Naive thymus-derived CD4-positive, alpha-beta T cell (primary cell): ENCODE results near the gene CD44. TPM values are rescaled to one million over a fixed set of nuclear protein-coding genes. Genes with fewer than 3 reads are reported as not detected.
A peak's percentile ranks its signal among the peaks of the same experiment; 100 is the strongest.

Source experiments
- ATAC-seq: fragments of 150-1000 bp; cut with Tn5 transposase; 2 replicates; pipeline ENCODE4 v1.10.0; 2021; ENCODE audit warnings: mild to moderate bottlenecking, moderate library complexity
- CTCF ChIA-PET: fragments of 350-600 bp; sonication (Branson Sonifier 250); formaldehyde crosslinking; loops from one replicate; lab custom pipeline; 2021; ENCODE audit warnings: antibody characterized with exemption; lab: Charles Lee
- POLR2A ChIA-PET: fragments of 350-600 bp; sonication (Branson Sonifier 250); formaldehyde crosslinking; loops from one replicate; lab custom pipeline; 2021; ENCODE audit warnings: antibody characterized with exemption, inconsistent platforms; lab: Charles Lee
- DNase-seq, 9 donors: peaks; one replicate each; pipeline versions ENCODE4 v3.0.0 to v3.0.0-alpha.2; 2020 to 2022; ENCODE audit warnings: mixed read lengths in 1 of 9
- H3K27ac ChIP-seq: one replicate; pipeline ENCODE4 v1.7.0; 2013; ENCODE audit warnings: mild to moderate bottlenecking, low read depth, low read length, moderate library complexity
- H3K27me3 ChIP-seq, 2 donors: one replicate each; pipeline ENCODE4 v1.7.0; 2013; ENCODE audit warnings: low read length in 2 of 2, mild to moderate bottlenecking in 2 of 2, moderate library complexity in 2 of 2; ENCODE audit not compliant: control insufficient read depth in 2 of 2, insufficient read depth in 2 of 2
- H3K36me3 ChIP-seq, 3 experiments: 1 replicate in 2 of 3; 2 replicates in 1 of 3; pipeline ENCODE4 v1.7.0; 2013; ENCODE audit warnings: low read length in 3 of 3, mild to moderate bottlenecking in 3 of 3, moderate library complexity in 1 of 3; ENCODE audit not compliant: insufficient read depth in 3 of 3, control insufficient read depth in 2 of 3
- H3K4me1 ChIP-seq, 2 donors: one replicate each; pipeline ENCODE4 v1.7.0; 2013; ENCODE audit warnings: low read length in 2 of 2, mild to moderate bottlenecking in 2 of 2, moderate library complexity in 1 of 2; ENCODE audit not compliant: control insufficient read depth in 2 of 2, insufficient read depth in 2 of 2
- H3K4me3 ChIP-seq: 2 replicates; pipeline ENCODE4 v1.7.0; 2013; ENCODE audit warnings: mild to moderate bottlenecking, low read length
- H3K9me3 ChIP-seq, 3 experiments: 1 replicate in 2 of 3; 2 replicates in 1 of 3; pipeline ENCODE4 v1.7.0; 2013; ENCODE audit warnings: low read length in 3 of 3; ENCODE audit not compliant: control insufficient read depth in 2 of 3
- H3K27ac Mint-ChIP-seq, 9 donors: one replicate each; pipeline ENCODE4 v1.8.0; 2020 to 2022; ENCODE audit warnings: mixed read lengths in 9 of 9, mild to moderate bottlenecking in 8 of 9, moderate library complexity in 5 of 9, inconsistent platforms in 2 of 9
- H3K27me3 Mint-ChIP-seq, 5 donors: one replicate each; pipeline ENCODE4 v1.8.0; 2021 to 2022; ENCODE audit warnings: mixed read lengths in 5 of 5, mild to moderate bottlenecking in 1 of 5
- H3K36me3 Mint-ChIP-seq, 5 donors: one replicate each; pipeline ENCODE4 v1.8.0; 2020 to 2022; ENCODE audit warnings: mixed read lengths in 5 of 5, mild to moderate bottlenecking in 3 of 5, inconsistent platforms in 1 of 5
- H3K4me1 Mint-ChIP-seq, 7 donors: one replicate each; pipeline ENCODE4 v1.8.0; 2020 to 2022; ENCODE audit warnings: mixed read lengths in 7 of 7, mild to moderate bottlenecking in 3 of 7, inconsistent platforms in 1 of 7
- H3K4me3 Mint-ChIP-seq, 10 donors: one replicate each; pipeline ENCODE4 v1.8.0; 2020 to 2022; ENCODE audit warnings: mild to moderate bottlenecking in 10 of 10, mixed read lengths in 10 of 10, moderate library complexity in 6 of 10, inconsistent platforms in 2 of 10
- H3K9me3 Mint-ChIP-seq, 11 donors: one replicate each; pipeline ENCODE4 v1.8.0; 2020 to 2022; ENCODE audit warnings: mixed read lengths in 11 of 11, mild to moderate bottlenecking in 4 of 11, inconsistent platforms in 1 of 11, moderate library complexity in 1 of 11
- intact Hi-C, 2 donors: fragments of 100-400 bp; cut with micrococcal nuclease; formaldehyde crosslinking; loops; one replicate each; pipeline ENCODE4 v1.15.1; 2023
- polyA plus RNA-seq, 2 donors: library from polyadenylated mRNA; unstranded; fragments of 300-500 nt; fragmentation: Illumina TruSeq; gene quantifications; one replicate each; pipeline ENCODE4 v1.2.3, GENCODE V29; 2021
- total RNA-seq, 6 experiments: library from RNA in 5 of 6; stranded (reverse) in 5 of 6; gene quantifications; 1 replicate in 5 of 6; 2 replicates in 1 of 6; pipeline ENCODE4 v1.2.3 and lab custom pipeline; 2021 to 2026

The CD44 gene
- total and polyA plus RNA-seq, 7 experiments from 2014 or later: 332 to 1,223 (median 755) TPM

DNA sequence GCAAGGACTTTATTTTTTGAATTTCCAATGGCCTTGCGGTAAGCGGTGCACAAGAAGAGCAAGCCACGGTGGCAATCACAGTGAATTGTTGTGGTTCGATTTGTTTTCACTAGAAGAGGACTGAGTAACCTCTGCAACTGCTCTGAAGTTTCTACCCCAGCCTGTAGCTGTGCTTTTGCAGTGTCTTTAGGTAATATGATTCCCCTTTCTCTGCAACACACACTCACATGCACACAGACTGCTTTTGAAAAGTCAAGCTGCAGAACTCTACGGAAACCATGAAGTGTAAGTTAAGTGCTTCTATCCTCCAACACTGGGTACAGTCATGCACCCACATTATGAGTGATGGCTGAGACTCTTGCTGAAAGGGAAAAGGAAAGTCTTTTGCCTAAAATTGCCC, 38.4 kb downstream of the CD44 start:
- peak; percentile 64 for ATAC-seq
- Histone ChIP-seq H3K36me3 (peaks cover 17 to 41% (median 27%) of the 10 kb centered on the region in 3 experiments), H3K4me1 (peaks cover 87 to 89% of the 10 kb centered on the region in 2 donors), H3K27ac (peak overlapping the region; percentile 65), H3K4me3 (no peak overlapping the region), H3K27me3 (no peaks in the 10 kb centered on the region), H3K9me3 (no peaks in the 10 kb centered on the region)
- H3K27ac Mint-ChIP-seq: peak overlapping the region; percentile 85 to 100 (median 94)
- peaks cover 0 to 6% (median 0%) of the 10 kb centered on the region in 11 donors for H3K9me3 Mint-ChIP-seq
- POLR2A ChIA-PET: interaction anchor here (1.0 to 12.6 kb wide), 15 partner anchors 13 to 217 kb away, joined by 3 to 354 read pairs (median 5); partner anchors contain the start of gene CD44
- no peaks in the 10 kb centered on the region for H3K27me3 Mint-ChIP-seq
- peaks cover 65 to 93% (median 91%) of the 10 kb centered on the region in 7 donors for H3K4me1 Mint-ChIP-seq
- intact Hi-C loops: loop anchor here (1.0 to 2.0 kb wide), 9 partner anchors 11 to 165 kb away; partner anchors contain the start of gene CD44 (in 1 of the 2)
- CTCF ChIA-PET: interaction anchor here (0.7 to 2.8 kb wide), 7 partner anchors 10 to 178 kb away, joined by 3 to 27 read pairs (median 5); partner anchors contain the start of gene CD44
- peak overlapping the region; percentile 14 to 77 (median 60) for H3K4me3 Mint-ChIP-seq
- peaks cover 13 to 71% (median 68%) of the 10 kb centered on the region in 5 donors for H3K36me3 Mint-ChIP-seq
- DNase-seq: peak in 8 of 9 donors; percentile 54 to 87 (median 78)

DNA sequence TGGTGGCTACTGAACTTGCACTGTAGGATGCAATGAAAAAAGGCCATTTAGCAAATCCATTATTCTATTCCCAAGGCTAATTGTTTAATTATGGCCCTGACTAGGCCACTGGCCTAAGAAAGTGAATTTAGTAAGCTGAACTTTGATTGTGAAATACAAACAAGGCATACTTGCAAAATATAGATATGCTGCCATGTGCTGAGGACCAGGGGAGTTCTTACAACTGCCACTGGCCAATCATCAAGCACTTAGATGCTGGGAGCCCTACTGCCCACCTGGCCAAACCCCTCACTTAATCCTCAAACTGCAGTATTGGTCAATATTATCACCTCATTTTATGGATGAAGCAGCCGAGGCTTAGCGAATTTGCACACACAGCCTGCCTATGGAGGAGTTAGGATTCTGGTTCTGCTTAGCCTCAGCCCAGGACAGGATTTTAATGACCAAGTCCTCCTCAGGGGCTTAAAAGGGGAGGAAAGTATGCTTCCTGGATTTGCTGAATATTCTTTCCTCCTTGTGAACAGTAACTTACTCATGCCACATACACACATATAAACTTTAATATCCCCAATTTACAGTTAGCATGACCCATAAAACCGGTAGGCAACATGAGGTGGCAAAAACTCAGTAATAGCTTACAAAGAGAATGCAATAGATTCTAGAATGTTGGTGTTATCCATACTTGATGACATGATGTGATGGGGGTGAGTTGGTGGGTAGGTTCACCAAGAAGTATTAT, 39.3 kb downstream of the CD44 start:
- Histone ChIP-seq H3K4me1 (peaks cover 85 to 89% of the 10 kb centered on the region in 2 donors), H3K27ac (peak overlapping the region; percentile 65), H3K27me3 (no peaks in the 10 kb centered on the region), H3K36me3 (peaks cover 17 to 50% (median 31%) of the 10 kb centered on the region in 3 experiments), H3K9me3 (no peaks in the 10 kb centered on the region), H3K4me3 (peak overlapping the region; percentile 30)
- POLR2A ChIA-PET: interaction anchor here (1.1 to 12.6 kb wide), 13 partner anchors 11 to 177 kb away, joined by 3 to 354 read pairs (median 6); partner anchors contain the start of gene CD44
- Mint-ChIP-seq H3K9me3 (peaks cover 0 to 6% (median 0%) of the 10 kb centered on the region in 11 donors), H3K4me1 (peaks cover 67 to 93% (median 91%) of the 10 kb centered on the region in 7 donors), H3K27ac (peak overlapping the region; percentile 85 to 100 (median 94)), H3K36me3 (peaks cover 18 to 74% (median 71%) of the 10 kb centered on the region in 5 donors), H3K27me3 (no peaks in the 10 kb centered on the region), H3K4me3 (peak overlapping the region; percentile 14 to 77 (median 55))
- CTCF ChIA-PET: interaction anchor here (0.6 to 2.8 kb wide), 9 partner anchors 11 to 179 kb away, joined by 3 to 27 read pairs (median 5); no protein-coding TSS in a partner anchor
- intact Hi-C loops: no loop called here
- DNase-seq (no peak), ATAC-seq (no peak)

- H3K4me1 ChIP-seq: peaks cover 84 to 89% of the 10 kb centered on the region in 2 donors
- POLR2A ChIA-PET: interaction anchor here (1.0 to 12.6 kb wide), 10 partner anchors 11 to 213 kb away, joined by 3 to 354 read pairs (median 6); partner anchors contain the start of gene CD44
Observed at GRCh38 chr11:35178873-35179272, 39.9 kb downstream of the CD44 start.

GRCh38 chr11:35179466-35180135, 40.6 kb downstream of the CD44 start:
- H3K9me3 ChIP-seq: no peaks in the 10 kb centered on the region
- DNase-seq: no peak
- ATAC-seq: no peak
- intact Hi-C loops: loop anchor here in 1 of 2 donors (2.0 kb wide), 1 partner anchor 17 kb away; no protein-coding TSS in a partner anchor
- peaks cover 60 to 93% (median 90%) of the 10 kb centered on the region in 7 donors for H3K4me1 Mint-ChIP-seq
- no peaks in the 10 kb centered on the region for H3K27me3 Mint-ChIP-seq
- H3K36me3 Mint-ChIP-seq: peaks cover 18 to 80% (median 76%) of the 10 kb centered on the region in 5 donors
- H3K27ac Mint-ChIP-seq: peak overlapping the region; percentile 85 to 100 (median 94)
- peaks cover 77 to 88% of the 10 kb centered on the region in 2 donors for H3K4me1 ChIP-seq
- H3K27ac ChIP-seq: peak overlapping the region; percentile 65
- peaks cover 0 to 6% (median 0%) of the 10 kb centered on the region in 11 donors for H3K9me3 Mint-ChIP-seq
- no peaks in the 10 kb centered on the region for H3K27me3 ChIP-seq
- CTCF ChIA-PET: interaction anchor here (1.1 to 1.6 kb wide), 2 partner anchors 29 to 36 kb away, joined by 3 to 4 read pairs; no protein-coding TSS in a partner anchor
- peak overlapping the region; percentile 44 to 77 (median 56) for H3K4me3 Mint-ChIP-seq
- peaks cover 17 to 57% (median 39%) of the 10 kb centered on the region in 3 experiments for H3K36me3 ChIP-seq
- H3K4me3 ChIP-seq: peak overlapping the region; percentile 3
- POLR2A ChIA-PET: interaction anchor here (1.0 to 12.6 kb wide), 11 partner anchors 10 to 212 kb away, joined by 3 to 354 read pairs (median 5); partner anchors contain the start of gene CD44

More at GRCh38 chr11:35178873-35179272, 39.9 kb downstream of the CD44 start:
- no peaks in the 10 kb centered on the region for H3K9me3 ChIP-seq
- ATAC-seq (no peak), DNase-seq (no peak)
- Mint-ChIP-seq H3K4me1 (peaks cover 62 to 93% (median 91%) of the 10 kb centered on the region in 7 donors), H3K36me3 (peaks cover 18 to 75% (median 75%) of the 10 kb centered on the region in 5 donors), H3K4me3 (peak overlapping the region in 9 of 10 donors; percentile 44 to 77 (median 59)), H3K27me3 (no peaks in the 10 kb centered on the region), H3K27ac (peak overlapping the region; percentile 85 to 100 (median 94)), H3K9me3 (peaks cover 0 to 6% (median 0%) of the 10 kb centered on the region in 11 donors)
- peak overlapping the region; percentile 65 for H3K27ac ChIP-seq
- no peaks in the 10 kb centered on the region for H3K27me3 ChIP-seq
- CTCF ChIA-PET: interaction anchor here (0.6 to 2.8 kb wide), 7 partner anchors 12 to 180 kb away, joined by 3 to 27 read pairs (median 6); no protein-coding TSS in a partner anchor
- intact Hi-C loops: no loop called here
- no peak overlapping the region for H3K4me3 ChIP-seq
- H3K36me3 ChIP-seq: peaks cover 17 to 52% (median 32%) of the 10 kb centered on the region in 3 experiments

DNA sequence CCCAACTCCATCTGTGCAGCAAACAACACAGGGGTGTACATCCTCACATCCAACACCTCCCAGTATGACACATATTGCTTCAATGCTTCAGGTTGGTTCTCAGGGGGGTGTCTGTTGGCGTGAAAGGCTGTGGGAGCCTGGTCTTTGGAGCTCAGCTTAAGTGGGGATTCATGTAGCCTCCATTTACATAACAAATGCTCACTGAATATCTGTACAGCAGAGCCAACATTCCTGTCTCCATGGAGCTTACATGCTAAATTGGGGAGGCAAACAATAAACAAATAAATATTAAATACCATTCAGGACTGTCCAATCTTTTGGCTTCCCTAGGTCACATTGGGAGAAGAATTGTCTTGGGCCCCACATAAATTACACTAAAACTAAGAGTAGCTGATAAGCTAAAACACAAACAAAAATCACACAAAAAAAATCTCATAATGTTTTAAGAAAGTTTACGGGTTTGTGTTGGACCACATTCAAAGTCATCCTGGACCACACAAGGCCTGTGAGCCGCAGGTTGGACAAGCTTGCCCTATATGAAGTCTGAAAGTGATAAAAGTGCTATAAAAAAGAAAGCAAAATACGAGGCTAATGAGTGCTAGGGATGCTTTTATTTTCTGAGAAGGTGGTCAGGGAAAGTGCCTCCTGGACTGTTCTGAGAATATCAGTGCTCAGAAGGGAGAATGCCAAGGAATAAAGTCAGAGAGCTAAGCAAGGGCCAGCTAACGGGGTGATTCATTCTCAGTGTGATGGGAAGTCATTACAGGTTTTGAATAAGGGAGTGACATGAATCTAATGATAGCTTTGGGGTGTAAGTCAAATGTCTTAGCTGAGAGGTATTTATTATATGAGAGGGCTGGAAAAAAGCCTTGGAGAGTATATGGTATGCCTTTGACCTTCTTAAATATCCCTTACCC, 41.6 kb downstream of the CD44 start:
- H3K36me3 ChIP-seq: peaks cover 21 to 57% (median 45%) of the 10 kb centered on the region in 3 experiments

More for the DNA sequence above, 41.6 kb downstream of the CD44 start:
- Mint-ChIP-seq H3K4me1 (peaks cover 63 to 93% (median 90%) of the 10 kb centered on the region in 7 donors), H3K27me3 (no peaks in the 10 kb centered on the region), H3K27ac (peak overlapping the region; percentile 85 to 100 (median 94)), H3K9me3 (peaks cover 0 to 6% (median 0%) of the 10 kb centered on the region in 11 donors), H3K4me3 (peak overlapping the region; percentile 17 to 77 (median 58)), H3K36me3 (peaks cover 20 to 80% (median 75%) of the 10 kb centered on the region in 5 donors)
- Histone ChIP-seq H3K4me3 (peak overlapping the region; percentile 6), H3K27me3 (no peaks in the 10 kb centered on the region), H3K4me1 (peaks cover 71 to 88% of the 10 kb centered on the region in 2 donors), H3K27ac (peak overlapping the region; percentile 65), H3K9me3 (no peaks in the 10 kb centered on the region)
- ATAC-seq: no peak
- intact Hi-C loops: loop anchor here in 1 of 2 donors (2.0 kb wide), 1 partner anchor 16 kb away; no protein-coding TSS in a partner anchor
- POLR2A ChIA-PET: interaction anchor here (0.6 to 12.6 kb wide), 6 partner anchors 14 to 151 kb away, joined by 3 to 354 read pairs (median 4); no protein-coding TSS in a partner anchor
- DNase-seq: no peak
- CTCF ChIA-PET: no interaction called here
